Retinal pigment epithelial cell (primary cell): Measurements from ENCODE around the gene NCBP3.

Experiments
- DNase-seq: peaks from one replicate; pipeline ENCODE4 v3.0.0-alpha.2; 2010; ENCODE audit warnings: low read depth
- H3K4me3 ChIP-seq: 2 replicates; pipeline ENCODE4 v1.5.1; 2011; ENCODE audit warnings: mild to moderate bottlenecking, low read length, control low read depth, moderate library complexity
- TF ChIP-seq, protein P1 (sequence below): conservative IDR thresholded peaks from 2 replicates; pipeline ENCODE4 v1.5.1; 2011; ENCODE audit warnings: low read depth, low read length, control low read depth, inconsistent platforms

NCBP3 gene

DNA sequence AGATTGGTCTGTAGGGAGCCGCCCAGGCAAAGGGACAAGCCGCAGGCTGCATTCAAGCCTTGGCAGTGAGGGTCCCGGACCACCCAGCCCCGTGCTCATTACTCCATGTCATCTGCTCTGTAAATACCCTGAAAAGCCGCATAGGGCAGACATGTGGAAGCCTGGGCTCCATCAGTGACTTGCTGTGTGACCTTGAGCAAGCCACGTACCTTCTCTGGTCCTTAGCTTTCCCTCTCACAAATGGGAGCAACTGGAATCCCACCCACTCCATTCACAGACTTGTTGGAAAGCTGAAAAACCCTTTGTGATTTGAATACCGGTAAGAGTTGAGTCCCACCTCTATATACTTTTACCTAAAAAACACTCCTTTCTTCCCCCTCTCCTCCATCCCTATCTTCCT, 34.9 kb upstream of the NCBP3 start:
- no peak overlapping the region for H3K4me3 ChIP-seq
- DNase-seq: no peak
- TF ChIP-seq, protein P1, sequence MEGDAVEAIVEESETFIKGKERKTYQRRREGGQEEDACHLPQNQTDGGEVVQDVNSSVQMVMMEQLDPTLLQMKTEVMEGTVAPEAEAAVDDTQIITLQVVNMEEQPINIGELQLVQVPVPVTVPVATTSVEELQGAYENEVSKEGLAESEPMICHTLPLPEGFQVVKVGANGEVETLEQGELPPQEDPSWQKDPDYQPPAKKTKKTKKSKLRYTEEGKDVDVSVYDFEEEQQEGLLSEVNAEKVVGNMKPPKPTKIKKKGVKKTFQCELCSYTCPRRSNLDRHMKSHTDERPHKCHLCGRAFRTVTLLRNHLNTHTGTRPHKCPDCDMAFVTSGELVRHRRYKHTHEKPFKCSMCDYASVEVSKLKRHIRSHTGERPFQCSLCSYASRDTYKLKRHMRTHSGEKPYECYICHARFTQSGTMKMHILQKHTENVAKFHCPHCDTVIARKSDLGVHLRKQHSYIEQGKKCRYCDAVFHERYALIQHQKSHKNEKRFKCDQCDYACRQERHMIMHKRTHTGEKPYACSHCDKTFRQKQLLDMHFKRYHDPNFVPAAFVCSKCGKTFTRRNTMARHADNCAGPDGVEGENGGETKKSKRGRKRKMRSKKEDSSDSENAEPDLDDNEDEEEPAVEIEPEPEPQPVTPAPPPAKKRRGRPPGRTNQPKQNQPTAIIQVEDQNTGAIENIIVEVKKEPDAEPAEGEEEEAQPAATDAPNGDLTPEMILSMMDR: no peak

DNA sequence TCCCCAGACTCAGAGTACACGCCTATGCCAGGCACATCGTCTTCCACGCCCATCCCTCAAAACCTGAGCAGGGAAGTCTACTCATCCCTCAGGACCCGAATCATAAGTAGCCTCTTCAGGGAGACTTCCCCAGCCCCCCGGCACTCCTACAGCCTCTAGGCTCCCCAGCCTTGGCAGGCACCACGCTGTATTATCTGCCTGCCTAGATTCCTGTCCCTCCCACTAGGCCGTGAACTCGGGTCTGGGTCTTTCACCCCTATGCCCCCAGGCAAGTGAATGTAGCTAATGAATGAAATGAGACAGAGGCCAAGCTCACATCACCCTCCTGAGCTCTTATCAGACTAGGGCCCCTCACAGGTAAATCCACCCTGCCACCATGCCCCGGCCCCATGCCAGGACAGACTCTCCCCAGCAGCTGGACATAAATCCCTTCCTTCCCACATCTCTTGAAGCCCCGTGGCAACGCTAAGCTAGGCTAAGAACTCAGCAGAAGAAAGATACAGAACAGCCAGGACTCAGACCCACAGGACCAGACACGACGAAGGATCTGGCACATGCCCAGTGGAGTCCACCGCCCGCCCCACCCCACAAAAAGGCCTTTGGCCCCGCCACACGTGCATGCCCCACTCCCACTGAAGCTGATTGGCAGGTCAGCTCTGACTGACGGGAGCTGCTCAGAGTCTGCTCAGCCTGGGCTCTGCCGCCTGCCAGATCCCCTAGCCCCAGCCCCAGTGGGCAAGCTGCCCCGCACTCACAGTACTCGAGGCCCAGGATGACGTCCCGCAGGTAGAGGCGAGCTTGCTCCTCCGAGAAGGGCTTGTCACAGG, 33.8 kb upstream of the NCBP3 start:
- DNase-seq: no peak
- no peak overlapping the region for H3K4me3 ChIP-seq

DNA sequence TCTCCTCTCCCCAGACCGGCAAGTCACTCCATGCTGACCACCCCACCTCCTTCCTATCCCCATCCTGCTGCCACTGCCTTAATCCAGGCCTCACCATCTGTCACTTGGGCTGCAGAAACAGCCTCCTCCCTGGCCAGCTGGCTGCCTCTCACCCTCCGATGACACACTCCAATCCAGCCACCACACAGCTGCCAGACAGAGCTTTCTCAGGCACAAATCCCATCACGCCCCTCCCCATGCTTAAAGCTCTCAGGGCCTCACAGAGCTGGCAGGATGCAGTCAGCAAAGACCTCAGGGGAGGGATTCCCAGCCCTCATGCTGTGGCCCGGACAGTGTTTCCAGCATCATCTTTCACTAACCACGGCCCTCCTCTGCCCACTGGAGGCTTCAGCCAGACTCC, 33.1 kb upstream of the NCBP3 start:
- TF ChIP-seq, protein P1: no peak
- no peak for DNase-seq
- H3K4me3 ChIP-seq: no peak overlapping the region

More for the DNA sequence above, 33.8 kb upstream of the NCBP3 start:
- TF ChIP-seq, protein P1: no peak

DNA sequence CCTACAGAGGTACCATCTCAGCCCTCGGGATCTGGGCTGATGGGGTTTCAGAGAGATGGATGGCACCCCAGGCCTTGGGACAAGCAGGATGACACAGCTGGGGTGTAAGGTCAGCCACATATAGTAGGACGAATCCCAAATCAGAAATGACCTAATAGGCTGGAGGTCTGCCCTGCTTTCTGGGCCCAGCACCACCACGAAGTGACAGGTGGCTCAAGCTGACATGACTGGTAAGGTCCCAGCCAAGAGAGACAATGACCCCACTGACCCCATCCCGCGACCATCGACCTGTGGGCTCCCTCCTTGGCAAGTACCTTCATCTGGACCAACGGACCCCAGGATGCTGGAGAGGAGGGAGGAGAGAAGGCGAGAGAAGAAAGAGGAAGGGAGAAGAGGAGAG, 31.2 kb upstream of the NCBP3 start:
- DNase-seq: no peak
- TF ChIP-seq, protein P1: no peak
- no peak overlapping the region for H3K4me3 ChIP-seq

DNA sequence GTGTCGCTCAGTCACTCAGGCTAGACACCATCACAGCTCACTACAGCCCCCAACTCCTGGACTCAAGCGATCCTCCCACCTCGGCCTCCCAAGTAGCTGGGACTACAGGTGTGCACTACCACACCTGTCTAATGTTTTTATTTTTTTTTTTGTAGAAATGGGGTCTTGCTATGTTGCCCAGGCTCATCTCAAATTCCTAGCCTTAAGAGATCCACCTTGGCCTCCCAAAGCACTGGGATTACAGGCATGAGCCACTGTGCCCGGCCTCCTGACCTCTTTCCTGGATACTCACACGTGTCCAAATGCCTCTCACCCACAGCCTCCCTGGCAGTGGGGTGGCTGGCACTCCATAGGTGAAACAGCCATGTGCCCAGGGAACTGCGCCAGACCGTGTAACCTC, 29.3 kb upstream of the NCBP3 start:
- TF ChIP-seq, protein P1: no peak
- no peak overlapping the region for H3K4me3 ChIP-seq
- DNase-seq: no peak

DNA sequence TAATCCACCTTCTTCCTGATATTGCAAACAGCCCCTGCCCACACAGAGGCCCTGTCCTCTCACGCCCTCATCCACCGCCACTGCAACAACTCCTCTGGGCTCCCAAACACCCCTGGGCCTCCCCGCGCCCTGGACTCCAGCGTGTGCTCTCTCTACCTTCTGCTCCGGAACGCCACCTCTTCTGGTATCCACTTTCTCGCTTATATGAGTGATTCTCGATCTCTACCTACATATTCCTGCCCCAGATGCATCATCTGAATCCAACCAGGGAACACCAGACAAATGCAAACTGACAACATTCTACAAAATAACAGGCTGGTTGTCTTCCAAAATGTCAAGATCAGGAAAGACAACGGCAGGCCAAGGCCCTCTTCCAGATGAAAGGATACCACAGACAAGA, 27.8 kb upstream of the NCBP3 start:
- no peak overlapping the region for H3K4me3 ChIP-seq
- no peak for DNase-seq
- TF ChIP-seq, protein P1: no peak

DNA sequence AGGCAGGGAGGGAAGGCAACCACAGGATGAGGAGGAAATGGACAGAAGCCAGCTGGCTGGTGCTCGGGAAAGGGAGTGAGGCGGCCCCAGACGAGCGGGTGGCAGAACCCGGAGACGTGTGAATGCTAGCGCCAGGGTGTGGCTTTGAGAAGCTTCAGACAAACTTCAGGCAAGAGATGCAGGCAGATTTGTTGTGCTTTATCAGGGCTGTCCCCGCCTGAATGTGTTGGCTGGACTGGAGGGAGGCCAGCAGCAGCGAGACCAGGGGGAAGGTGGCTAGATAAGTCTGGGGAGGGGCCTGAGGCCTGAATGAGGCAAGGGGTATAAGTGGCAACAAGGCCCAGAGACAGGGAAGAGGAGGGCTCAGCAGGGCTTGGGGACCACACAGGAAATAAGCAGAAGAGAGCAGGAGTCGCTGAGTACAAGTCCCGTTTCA, 24.8 kb upstream of the NCBP3 start:
- TF ChIP-seq, protein P1: no peak
- DNase-seq: no peak

More for the DNA sequence above, 24.8 kb upstream of the NCBP3 start:
- H3K4me3 ChIP-seq: no peak overlapping the region
